ENCODE data around the gene LRRC40.

GRCh38 chr1:70221238-70222121 lies 16.1 kb upstream of the LRRC40 start, which contains the start of gene SRSF11:
- TF ChIP-seq POLR2A (IDR thresholded peaks at IDR 0.05; ENCODE audit: extremely low read depth, insufficient read length) = peak; percentile 89
- no peak for TF ChIP-seq CTCF (IDR thresholded peaks at IDR 0.05; ENCODE audit: low read depth, low read length)

Measured in NB4 (cell line).